ENCODE measurements around the gene PCSK6.

Gene PCSK6

DNA sequence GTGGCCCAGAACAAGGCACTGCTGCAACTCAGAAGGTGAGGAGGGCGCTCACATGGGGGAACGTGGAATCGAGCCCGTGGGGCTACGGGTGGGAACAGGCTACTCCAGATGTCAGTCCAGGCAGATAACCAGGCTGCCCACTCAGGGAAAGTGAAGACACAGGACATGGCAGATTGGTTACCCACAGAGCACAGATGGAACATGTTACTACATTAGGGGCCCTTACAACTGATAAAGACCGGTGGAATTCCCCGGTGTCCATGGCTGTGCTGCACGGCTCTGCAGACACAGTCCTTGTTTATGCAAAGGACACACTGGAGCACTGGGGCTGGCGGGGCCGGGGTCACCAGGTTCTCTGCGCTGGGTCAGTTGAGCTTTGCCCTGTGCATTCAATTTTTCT is 36.9 kb downstream of the PCSK6 start:
- no peak overlapping the region for H3K4me3 ChIP-seq (ENCODE audit: low read length)
- no peaks in the 10 kb centered on the region for H3K9me3 ChIP-seq (ENCODE audit: control insufficient read depth, insufficient read depth, low read length)
- no peak overlapping the region for H3K4me2 ChIP-seq (ENCODE audit: low read length)
- no peaks in the 10 kb centered on the region for H3K9me2 ChIP-seq (replicated peaks; ENCODE audit: control insufficient read depth, low read length)
- no peak overlapping the region for H3K27ac ChIP-seq (ENCODE audit: low read depth, low read length)
- no peaks in the 10 kb centered on the region for H3K79me2 ChIP-seq (ENCODE audit: control insufficient read depth, low read length)
- no peaks in the 10 kb centered on the region for H4K20me1 ChIP-seq (ENCODE audit: control insufficient read depth, insufficient read depth, low read depth, low read length)
- no peak for TF ChIP-seq EZH2phosphoT487 (IDR thresholded peaks at IDR 0.05; ENCODE audit: borderline replicate concordance, low read length)
- TF ChIP-seq, protein P1, sequence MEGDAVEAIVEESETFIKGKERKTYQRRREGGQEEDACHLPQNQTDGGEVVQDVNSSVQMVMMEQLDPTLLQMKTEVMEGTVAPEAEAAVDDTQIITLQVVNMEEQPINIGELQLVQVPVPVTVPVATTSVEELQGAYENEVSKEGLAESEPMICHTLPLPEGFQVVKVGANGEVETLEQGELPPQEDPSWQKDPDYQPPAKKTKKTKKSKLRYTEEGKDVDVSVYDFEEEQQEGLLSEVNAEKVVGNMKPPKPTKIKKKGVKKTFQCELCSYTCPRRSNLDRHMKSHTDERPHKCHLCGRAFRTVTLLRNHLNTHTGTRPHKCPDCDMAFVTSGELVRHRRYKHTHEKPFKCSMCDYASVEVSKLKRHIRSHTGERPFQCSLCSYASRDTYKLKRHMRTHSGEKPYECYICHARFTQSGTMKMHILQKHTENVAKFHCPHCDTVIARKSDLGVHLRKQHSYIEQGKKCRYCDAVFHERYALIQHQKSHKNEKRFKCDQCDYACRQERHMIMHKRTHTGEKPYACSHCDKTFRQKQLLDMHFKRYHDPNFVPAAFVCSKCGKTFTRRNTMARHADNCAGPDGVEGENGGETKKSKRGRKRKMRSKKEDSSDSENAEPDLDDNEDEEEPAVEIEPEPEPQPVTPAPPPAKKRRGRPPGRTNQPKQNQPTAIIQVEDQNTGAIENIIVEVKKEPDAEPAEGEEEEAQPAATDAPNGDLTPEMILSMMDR (IDR thresholded peaks at IDR 0.05; ENCODE audit: low read depth, low read length, poor library complexity, severe bottlenecking), result no peak
- no peaks in the 10 kb centered on the region for H3K4me1 ChIP-seq (ENCODE audit: control insufficient read depth, low read length)
- H3F3A ChIP-seq (ENCODE audit: control insufficient read depth, insufficient read depth), result no peaks in the 10 kb centered on the region
- no peaks in the 10 kb centered on the region for H3K36me3 ChIP-seq (ENCODE audit: control insufficient read depth, low read length)
- no peaks in the 10 kb centered on the region for H3K27me3 ChIP-seq (ENCODE audit: control insufficient read depth, low read length)

DNA sequence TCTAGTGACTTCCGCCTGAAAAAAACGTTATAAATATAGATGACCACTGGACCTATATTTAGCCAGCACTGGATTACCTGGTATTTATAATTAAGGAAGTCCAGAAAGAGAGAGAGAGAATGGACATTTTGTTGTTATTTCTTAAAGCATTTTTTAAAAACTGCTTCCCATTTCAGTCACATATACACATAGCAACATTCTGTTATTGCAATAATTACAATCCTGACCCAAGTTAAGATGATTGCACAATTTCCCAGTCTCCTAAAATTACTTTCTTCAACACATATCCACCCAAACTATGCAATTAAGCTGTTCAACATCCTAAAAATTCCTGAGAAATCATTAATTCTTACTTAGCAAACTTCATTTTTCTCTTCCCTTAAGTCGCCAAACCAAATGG is 37.7 kb downstream of the PCSK6 start:
- no peaks in the 10 kb centered on the region for H3K9me2 ChIP-seq (replicated peaks; ENCODE audit: control insufficient read depth, low read length)
- H3F3A ChIP-seq (ENCODE audit: control insufficient read depth, insufficient read depth), result no peaks in the 10 kb centered on the region
- H4K20me1 ChIP-seq (ENCODE audit: control insufficient read depth, insufficient read depth, low read depth, low read length), result no peaks in the 10 kb centered on the region
- H3K27ac ChIP-seq (ENCODE audit: low read depth, low read length), result no peak overlapping the region
- no peaks in the 10 kb centered on the region for H3K36me3 ChIP-seq (ENCODE audit: control insufficient read depth, low read length)
- no peaks in the 10 kb centered on the region for H3K4me1 ChIP-seq (ENCODE audit: control insufficient read depth, low read length)
- no peak overlapping the region for H3K4me3 ChIP-seq (ENCODE audit: low read length)
- H3K4me2 ChIP-seq (ENCODE audit: low read length), result no peak overlapping the region
- no peaks in the 10 kb centered on the region for H3K79me2 ChIP-seq (ENCODE audit: control insufficient read depth, low read length)
- no peak for TF ChIP-seq EZH2phosphoT487 (IDR thresholded peaks at IDR 0.05; ENCODE audit: borderline replicate concordance, low read length)
- TF ChIP-seq, protein P1 (IDR thresholded peaks at IDR 0.05; ENCODE audit: low read depth, low read length, poor library complexity, severe bottlenecking), result no peak
- H3K27me3 ChIP-seq (ENCODE audit: control insufficient read depth, low read length), result no peaks in the 10 kb centered on the region
- H3K9me3 ChIP-seq (ENCODE audit: control insufficient read depth, insufficient read depth, low read length), result no peaks in the 10 kb centered on the region

DNA sequence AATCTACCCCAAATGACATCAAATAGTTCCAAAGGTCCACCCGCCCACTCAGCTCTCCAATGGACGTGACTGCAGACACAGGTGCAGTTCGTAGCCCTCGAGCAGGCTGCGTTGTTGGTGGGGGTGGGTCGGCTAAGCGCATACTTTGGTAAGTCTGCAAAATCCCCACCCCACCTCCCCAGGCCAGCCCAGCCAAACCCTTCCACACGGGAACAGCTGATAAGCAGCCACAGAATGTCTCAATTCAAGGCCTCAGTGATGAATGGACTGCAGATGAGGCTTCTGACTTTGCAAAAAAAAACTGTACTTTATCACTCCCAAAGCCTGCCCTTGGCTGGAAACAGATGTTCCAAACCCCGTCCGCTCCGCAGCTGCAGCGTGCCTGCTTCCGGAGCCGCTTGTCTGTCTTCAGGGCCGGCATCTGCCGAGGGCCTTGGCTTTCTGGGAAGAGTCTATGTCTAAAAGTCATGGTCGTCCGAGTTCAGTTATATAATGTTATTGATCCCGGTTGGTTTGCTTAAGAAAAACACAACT is 38.2 kb downstream of the PCSK6 start:
- Histone ChIP-seq H3K27ac (ENCODE audit: low read depth, low read length) (no peak overlapping the region), H3K27me3 (ENCODE audit: control insufficient read depth, low read length) (no peaks in the 10 kb centered on the region), H4K20me1 (ENCODE audit: control insufficient read depth, insufficient read depth, low read depth, low read length) (no peaks in the 10 kb centered on the region), H3K4me3 (ENCODE audit: low read length) (no peak overlapping the region), H3K79me2 (ENCODE audit: control insufficient read depth, low read length) (no peaks in the 10 kb centered on the region), H3K36me3 (ENCODE audit: control insufficient read depth, low read length) (no peaks in the 10 kb centered on the region), H3F3A (ENCODE audit: control insufficient read depth, insufficient read depth) (no peaks in the 10 kb centered on the region), H3K4me2 (ENCODE audit: low read length) (no peak overlapping the region), H3K9me2 (replicated peaks; ENCODE audit: control insufficient read depth, low read length) (no peaks in the 10 kb centered on the region), H3K9me3 (ENCODE audit: control insufficient read depth, insufficient read depth, low read length) (no peaks in the 10 kb centered on the region), H3K4me1 (ENCODE audit: control insufficient read depth, low read length) (no peaks in the 10 kb centered on the region)
- no peak for TF ChIP-seq EZH2phosphoT487 (IDR thresholded peaks at IDR 0.05; ENCODE audit: borderline replicate concordance, low read length)
- TF ChIP-seq, protein P1 (IDR thresholded peaks at IDR 0.05; ENCODE audit: low read depth, low read length, poor library complexity, severe bottlenecking), result no peak
